GM10847 (cell line): ENCODE results near the gene FGF18.

Experiments
- POLR2A ChIP-seq: IDR thresholded peaks from 2 replicates; pipeline ENCODE4 v1.6.1; 2011; ENCODE audit not compliant: insufficient read length; ENCODE audit errors: extremely low read depth

Gene FGF18

GRCh38 chr5:171493646-171494393 is 74.4 kb downstream of the FGF18 start:
- TF ChIP-seq POLR2A = no peak

- TF ChIP-seq POLR2A = no peak
Measured at GRCh38 chr5:171494452-171495121, 75.1 kb downstream of the FGF18 start.

- TF ChIP-seq POLR2A = no peak
Measured at GRCh38 chr5:171495122-171495700, 75.8 kb downstream of the FGF18 start.

GRCh38 chr5:171496456-171496855 is 77.0 kb downstream of the FGF18 start:
- no peak for TF ChIP-seq POLR2A

GRCh38 chr5:171498166-171498565 is 78.7 kb downstream of the FGF18 start:
- no peak for TF ChIP-seq POLR2A

GRCh38 chr5:171499611-171500010 is 80.2 kb downstream of the FGF18 start:
- TF ChIP-seq POLR2A = no peak

- TF ChIP-seq POLR2A = no peak
Measured at GRCh38 chr5:171505473-171506043, 86.1 kb downstream of the FGF18 start.

- TF ChIP-seq POLR2A = no peak
Measured at GRCh38 chr5:171506951-171507350, 87.5 kb downstream of the FGF18 start.
